H1 (cell line): Measurements from ENCODE around the gene CCDC154. TPM values are rescaled to one million over a fixed set of nuclear protein-coding genes. Genes with fewer than 3 reads are reported as not detected.
"Not testable (repeated sequence)": the region's sequence is repeated elsewhere in the genome, so short reads cannot be mapped to it uniquely, and the experiment has no call there.

Experiments used
- CTCF ChIA-PET: fragments of 300-600 bp; sonication (Branson Sonifier 250); formaldehyde crosslinking; loops from one replicate; lab custom pipeline; 2021; ENCODE audit not compliant: partially characterized antibody; lab: Charles Lee
- POLR2A ChIA-PET: fragments of 300-600 bp; sonication (Branson Sonifier 250); formaldehyde crosslinking; loops from one replicate; lab custom pipeline; 2021; ENCODE audit warnings: inconsistent platforms; ENCODE audit not compliant: partially characterized antibody; lab: Charles Lee
- DNase-seq, 2 experiments: peaks; one replicate each; pipeline versions ENCODE4 v3.0.0 to v3.0.0-alpha.2; 2010 to 2022; ENCODE audit warnings: low spot score in 2 of 2, low read depth in 1 of 2, mixed read lengths in 1 of 2
- FAIRE-seq: peaks from 2 replicates; lab custom pipeline; 2011; peaks lifted over from hg19 to GRCh38; lab: Jason Lieb, UNC
- H2AFZ ChIP-seq: 2 replicates; pipeline ENCODE4 v1.8.1; 2012; ENCODE audit warnings: low read length, inconsistent platforms
- H2AK5ac ChIP-seq: 2 replicates; pipeline ENCODE4 v1.6.1; 2013; ENCODE audit warnings: low read depth, low read length
- H2BK120ac ChIP-seq: replicated peaks from 2 replicates; pipeline ENCODE3; 2013; ENCODE audit warnings: low read depth, low read length, inconsistent platforms
- H2BK12ac ChIP-seq: 2 replicates; pipeline ENCODE4 v1.6.1; 2013; ENCODE audit warnings: low read depth, low read length
- H2BK15ac ChIP-seq: 2 replicates; pipeline ENCODE4 v1.6.1; 2013; ENCODE audit warnings: low read length
- H2BK20ac ChIP-seq: 2 replicates; pipeline ENCODE4 v1.6.1; 2013; ENCODE audit warnings: low read length
- H2BK5ac ChIP-seq: 2 replicates; pipeline ENCODE4 v1.6.1; 2013; ENCODE audit warnings: low read depth, low read length
- H3K14ac ChIP-seq: 2 replicates; pipeline ENCODE4 v1.6.1; 2013; ENCODE audit warnings: inconsistent platforms; ENCODE audit not compliant: insufficient read length
- H3K18ac ChIP-seq: 2 replicates; pipeline ENCODE4 v1.6.1; 2013; ENCODE audit warnings: low read length; ENCODE audit errors: extremely low read depth
- H3K23ac ChIP-seq: 2 replicates; pipeline ENCODE4 v1.6.1; 2013; ENCODE audit warnings: inconsistent platforms; ENCODE audit not compliant: insufficient read length
- H3K23me2 ChIP-seq: 2 replicates; pipeline ENCODE4 v1.6.1; 2013; ENCODE audit warnings: low read depth, low read length
- H3K27ac ChIP-seq: 2 replicates; pipeline ENCODE4 v1.6.1; 2011; ENCODE audit warnings: low read depth, low read length, inconsistent platforms
- H3K27me3 ChIP-seq, 4 experiments: replicated peaks in 1 of 4; 1 replicate in 1 of 4; 2 replicates in 3 of 4; pipeline versions ENCODE4 v1.6.1 to v1.8.1; 2011 to 2013; ENCODE audit warnings: low read length in 3 of 4, mild to moderate bottlenecking in 3 of 4, inconsistent platforms in 2 of 4, mixed read lengths in 2 of 4, moderate library complexity in 1 of 4; ENCODE audit not compliant: control insufficient read depth in 3 of 4, insufficient read depth in 3 of 4; ENCODE audit errors: extremely low read depth in 1 of 4
- H3K36me3 ChIP-seq, 4 experiments: 2 replicates each; pipeline versions ENCODE4 v1.6.1 to v1.8.1; 2011 to 2013; ENCODE audit warnings: mild to moderate bottlenecking in 4 of 4, low read length in 3 of 4, moderate library complexity in 2 of 4, control low read depth in 1 of 4, inconsistent platforms in 1 of 4; ENCODE audit not compliant: insufficient read depth in 4 of 4, control insufficient read depth in 2 of 4
- H3K4ac ChIP-seq: replicated peaks from 2 replicates; pipeline ENCODE3; 2013; ENCODE audit warnings: low read length, low read depth, mixed read lengths, inconsistent platforms; ENCODE audit not compliant: insufficient read length
- H3K4me1 ChIP-seq, 4 experiments: replicated peaks in 1 of 4; 1 replicate in 1 of 4; 2 replicates in 3 of 4; pipeline versions ENCODE4 v1.6.1 to v1.8.1; 2011 to 2013; ENCODE audit warnings: low read length in 3 of 4, inconsistent platforms in 2 of 4, mixed read lengths in 1 of 4; ENCODE audit not compliant: insufficient read depth in 4 of 4, control insufficient read depth in 3 of 4
- H3K4me2 ChIP-seq, 2 experiments: 2 replicates each; pipeline versions ENCODE4 v1.6.1 to v1.8.1; 2011 to 2013; ENCODE audit warnings: low read depth in 2 of 2, low read length in 2 of 2, control low read depth in 1 of 2, inconsistent platforms in 1 of 2, mild to moderate bottlenecking in 1 of 2; ENCODE audit not compliant: insufficient read depth in 1 of 2
- H3K4me3 ChIP-seq, 4 experiments: fragments of 200-600, 300-600 bp in 1 of 4; sonication (generic), shearing (Covaris generic), sonication (Bioruptor Twin) in 1 of 4; 2 replicates each; pipeline versions ENCODE4 v1.5.1 to v1.8.1; 2011 to 2016; ENCODE audit warnings: low read length in 4 of 4, low read depth in 3 of 4, control low read depth in 2 of 4, inconsistent platforms in 2 of 4, mild to moderate bottlenecking in 2 of 4, mixed read lengths in 1 of 4, moderate library complexity in 1 of 4; ENCODE audit not compliant: insufficient read depth in 2 of 4; ENCODE audit errors: extremely low read depth in 1 of 4
- H3K56ac ChIP-seq: replicated peaks from 2 replicates; pipeline ENCODE3; 2013; ENCODE audit warnings: low read depth, mild to moderate bottlenecking, mixed read lengths, low read length, inconsistent platforms; ENCODE audit not compliant: insufficient read length
- H3K79me1 ChIP-seq: 2 replicates; pipeline ENCODE4 v1.6.1; 2013; ENCODE audit warnings: low read depth, low read length, control low read depth
- H3K79me2 ChIP-seq, 2 experiments: 2 replicates each; pipeline versions ENCODE4 v1.6.1 to v1.8.1; 2012 to 2013; ENCODE audit warnings: low read length in 2 of 2, mild to moderate bottlenecking in 2 of 2, inconsistent platforms in 1 of 2; ENCODE audit not compliant: insufficient read depth in 2 of 2, control insufficient read depth in 1 of 2
- H3K9ac ChIP-seq, 4 experiments: replicated peaks in 1 of 4; 1 replicate in 1 of 4; 2 replicates in 3 of 4; pipeline versions ENCODE4 v1.6.1 to v1.8.1; 2011 to 2013; ENCODE audit warnings: low read depth in 3 of 4, low read length in 3 of 4, control low read depth in 2 of 4, mild to moderate bottlenecking in 2 of 4, moderate library complexity in 2 of 4, inconsistent platforms in 1 of 4; ENCODE audit errors: extremely low read depth in 1 of 4
- H3K9me3 ChIP-seq, 2 experiments: 2 replicates each; pipeline versions ENCODE4 v1.6.1 to v1.8.1; 2012 to 2013; ENCODE audit warnings: mild to moderate bottlenecking in 2 of 2, moderate library complexity in 2 of 2, control low read depth in 1 of 2, inconsistent platforms in 1 of 2, low read depth in 1 of 2, low read length in 1 of 2, mixed read lengths in 1 of 2; ENCODE audit not compliant: insufficient read depth in 2 of 2
- H4K20me1 ChIP-seq, 2 experiments: replicated peaks in 1 of 2; 2 replicates each; pipeline versions ENCODE3 to v1.8.1; 2011 to 2013; ENCODE audit warnings: inconsistent platforms in 2 of 2, low read length in 2 of 2, mild to moderate bottlenecking in 1 of 2; ENCODE audit not compliant: insufficient read depth in 2 of 2, control insufficient read depth in 1 of 2
- H4K5ac ChIP-seq: 2 replicates; pipeline ENCODE4 v1.6.1; 2013; ENCODE audit warnings: low read length, low read depth, mixed read lengths, inconsistent platforms; ENCODE audit not compliant: insufficient read length
- H4K8ac ChIP-seq: 2 replicates; pipeline ENCODE4 v1.8.0; 2013; ENCODE audit warnings: mild to moderate bottlenecking, moderate library complexity, low read length, inconsistent platforms; ENCODE audit not compliant: insufficient read depth; ENCODE audit errors: extremely low read depth
- H4K91ac ChIP-seq: replicated peaks from 2 replicates; pipeline ENCODE3; 2013; ENCODE audit warnings: low read length, mixed read lengths, inconsistent platforms; ENCODE audit not compliant: insufficient read length
- WGBS, 2 experiments: shearing (Covaris generic) in 1 of 2; methylation state at CpG; one replicate each; pipeline versions ENCODE4 v1.1.6 to v1.1.7; 2013 to 2015; ENCODE audit warnings: low lambda C conversion rate in 2 of 2, mixed read lengths in 2 of 2, inconsistent platforms in 1 of 2, low coverage in 1 of 2, missing lambda C conversion rate in 1 of 2; ENCODE audit not compliant: insufficient replicate concordance in 2 of 2, insufficient coverage in 1 of 2, insufficient read length in 1 of 2; ENCODE audit errors: extremely low coverage in 1 of 2, missing lambda C conversion rate in 1 of 2; 5-methylcytosine and 5-hydroxymethylcytosine counted together
- polyA plus RNA-seq, 7 experiments: library from polyadenylated mRNA; depleted of rRNA in 3 of 7; stranded (reverse) in 5 of 7; unstranded in 2 of 7; fragments of >200 nt in 5 of 7; fragments of 200-250 nt in 2 of 7; gene quantifications; 1 replicate in 5 of 7; 2 replicates in 1 of 7; 4 replicates in 1 of 7; pipeline versions ENCODE4 v1.2.1 to v1.2.3, GENCODE V29; 2011 to 2013; ENCODE audit warnings: missing spikeins in 2 of 7, mixed read lengths in 2 of 7
- total RNA-seq: library from RNA; stranded (reverse); fragmentation: NEBNext Ultra II Directional; extraction: Animal tissue kit (Norgen Biotek cat#: 25700); gene quantifications from 2 replicates; pipeline ENCODE4 v1.2.1, GENCODE V29; 2021

CCDC154 gene
- total and polyA plus RNA-seq, 2 of the 8 experiments (the other 6 are each of a cell fraction or from before 2014, with no cell fraction given), result 0.15 to 0.88 TPM

DNA sequence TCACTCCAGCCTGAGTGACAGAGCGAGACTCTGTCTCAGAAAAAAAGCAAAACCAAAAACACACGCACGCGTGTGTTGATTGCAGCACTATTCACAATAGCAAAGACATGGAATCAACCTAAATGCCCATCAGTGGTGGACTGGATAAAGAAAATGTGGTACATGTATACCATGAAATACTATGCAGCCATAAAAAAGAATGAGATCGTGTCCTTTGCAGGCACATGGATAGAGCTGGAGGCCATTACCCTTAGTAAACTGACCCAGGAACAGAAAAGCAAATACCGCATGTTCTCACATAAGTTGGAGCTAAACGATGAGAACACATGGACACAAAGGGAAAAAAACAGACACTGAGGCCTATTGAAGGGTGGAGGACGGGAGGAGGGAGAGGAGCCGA, 34.6 kb upstream of the CCDC154 start:
- not testable (repeated sequence) for H3K9me3 ChIP-seq, H3K14ac ChIP-seq, H2BK12ac ChIP-seq, H2BK120ac ChIP-seq, H4K20me1 ChIP-seq, H3K27me3 ChIP-seq, H3K9ac ChIP-seq, FAIRE-seq, DNase-seq, H3K56ac ChIP-seq, H4K91ac ChIP-seq, H4K5ac ChIP-seq, H3K36me3 ChIP-seq, H3K4me2 ChIP-seq, H3K4ac ChIP-seq, H3K27ac ChIP-seq, H2AFZ ChIP-seq, H3K79me1 ChIP-seq, H3K23ac ChIP-seq, H3K23me2 ChIP-seq, H2BK15ac ChIP-seq, H2BK5ac ChIP-seq, H3K79me2 ChIP-seq, H2BK20ac ChIP-seq, H3K4me3 ChIP-seq, H2AK5ac ChIP-seq, H4K8ac ChIP-seq, H3K18ac ChIP-seq, H3K4me1 ChIP-seq
- 95% methylated on average over 9 of the region's 9 CpGs; no CpG with 5 or more reads in 1 of the 2 experiments for WGBS, 2 experiments
- ChIA-PET CTCF (interaction anchor here (0.7 to 1.1 kb wide), 2 partner anchors 12 to 104 kb away, joined by 3 read pairs; no protein-coding TSS in a partner anchor), POLR2A (interaction anchor here (0.6 to 3.0 kb wide), 4 partner anchors 8 to 98 kb away, joined by 3 to 8 read pairs (median 5); partner anchors contain the start of gene TELO2)
